ENCODE measurements around the gene CST6.

CST6 gene

DNA sequence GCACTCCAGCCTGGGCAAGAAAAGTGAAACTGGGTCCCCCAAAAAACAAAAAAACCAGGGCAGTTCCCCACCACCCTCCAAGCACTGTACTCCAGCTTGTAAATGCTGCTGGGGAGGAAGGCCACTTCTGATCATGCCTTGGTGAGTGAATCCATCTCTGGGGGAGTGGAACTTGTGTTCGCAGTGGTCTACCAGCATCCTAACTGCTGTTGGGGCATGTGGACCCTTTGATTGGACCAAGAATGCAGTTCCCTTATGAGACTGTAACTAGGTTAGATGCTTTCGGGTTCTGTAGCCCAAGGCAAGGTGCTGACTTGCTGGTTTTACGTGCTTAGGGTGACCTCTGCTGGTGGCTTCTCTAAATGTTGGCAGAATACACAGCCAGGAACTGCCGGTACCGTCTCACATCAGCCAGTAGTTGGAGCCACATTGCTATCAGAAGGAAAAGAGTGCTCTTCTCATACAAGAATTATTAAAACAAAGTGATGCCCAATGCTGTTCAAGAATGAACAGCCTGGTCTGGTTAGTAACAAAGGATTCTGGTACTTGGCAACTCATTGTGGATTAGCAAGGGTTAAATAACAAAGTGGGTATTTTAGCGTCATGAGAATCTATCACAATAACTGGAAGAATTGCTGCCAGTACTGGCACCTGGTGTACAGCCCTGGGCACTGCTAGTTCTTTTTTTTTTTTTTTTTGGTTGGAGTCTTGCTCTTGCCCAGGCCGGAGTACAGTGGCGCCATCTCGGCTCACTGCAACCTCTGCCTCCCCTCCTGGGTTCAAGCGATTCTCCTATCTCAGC lies 22.8 kb upstream of the CST6 start:
- Histone ChIP-seq H3K4me3 (ENCODE audit: extremely low read depth, insufficient read depth, low read length, poor library complexity, severe bottlenecking) (no peak overlapping the region), H3K9me3 (ENCODE audit: control insufficient read depth, low read length) (no peaks in the 10 kb centered on the region), H3K27ac (ENCODE audit: low read depth, low read length, severe bottlenecking) (peak overlapping the region; percentile 29), H3K36me3 (ENCODE audit: control insufficient read depth, insufficient read depth, low read length) (peaks cover 28% of the 10 kb centered on the region), H3K4me1 (ENCODE audit: control insufficient read depth, insufficient read depth, low read length, poor library complexity, severe bottlenecking) (no peaks in the 10 kb centered on the region)
- WGBS, 2 experiments (ENCODE audit: insufficient coverage in 2 of 2) = 13 to 41% methylated on average over 3 to 7 of the region's 10 CpGs

DNA sequence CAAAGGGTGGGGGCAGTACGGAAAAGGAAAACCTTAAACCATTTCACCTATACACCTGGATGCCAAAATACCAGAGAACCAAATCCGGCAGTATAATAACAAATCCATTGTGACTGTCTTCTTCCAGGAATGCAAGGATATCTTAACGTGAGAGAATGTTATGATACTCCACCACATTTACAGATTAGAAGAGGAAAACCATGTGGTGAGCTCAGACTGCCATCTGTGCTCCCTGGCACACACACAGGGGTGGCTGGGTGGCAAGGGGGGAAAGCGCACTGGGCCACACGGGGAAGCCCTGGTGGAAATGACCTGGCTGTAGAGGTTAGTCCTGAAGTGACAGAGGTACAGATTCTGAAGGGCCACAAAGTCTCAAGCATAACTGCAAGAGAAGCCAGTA lies 19.8 kb upstream of the CST6 start:
- H3K4me1 ChIP-seq (ENCODE audit: control insufficient read depth, insufficient read depth, low read length, poor library complexity, severe bottlenecking) = no peaks in the 10 kb centered on the region

DNA sequence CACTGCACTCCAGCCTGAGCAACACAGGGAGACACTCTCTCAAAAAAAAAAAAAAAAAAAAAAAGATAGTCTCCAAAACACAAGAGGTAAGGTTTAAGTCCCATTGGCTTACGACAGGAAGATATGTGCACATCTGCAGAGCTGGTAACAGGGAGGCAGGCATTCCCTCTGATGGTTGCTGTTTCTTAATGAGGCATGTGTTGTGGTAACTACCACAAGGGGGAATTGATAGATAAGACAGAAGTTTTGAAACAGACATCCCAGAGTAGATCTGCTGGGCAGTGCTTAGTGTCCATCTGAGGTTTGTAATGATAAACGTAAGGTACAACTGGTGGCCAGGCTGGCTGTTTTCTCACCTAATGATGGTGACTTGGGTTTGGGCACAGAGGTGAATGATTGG lies 14.5 kb upstream of the CST6 start:
- 94 to 100% methylated on average over 2 of the region's 2 CpGs for WGBS, 2 experiments (ENCODE audit: insufficient coverage in 2 of 2)
- Histone ChIP-seq H3K9me3 (ENCODE audit: control insufficient read depth, low read length) (no peaks in the 10 kb centered on the region), H3K36me3 (ENCODE audit: control insufficient read depth, insufficient read depth, low read length) (peaks cover 55% of the 10 kb centered on the region), H3K4me1 (ENCODE audit: control insufficient read depth, insufficient read depth, low read length, poor library complexity, severe bottlenecking) (peaks cover 6% of the 10 kb centered on the region), H3K27ac (ENCODE audit: low read depth, low read length, severe bottlenecking) (no peak overlapping the region), H3K4me3 (ENCODE audit: extremely low read depth, insufficient read depth, low read length, poor library complexity, severe bottlenecking) (no peak overlapping the region)

More for the DNA sequence above, 19.8 kb upstream of the CST6 start:
- Histone ChIP-seq H3K36me3 (ENCODE audit: control insufficient read depth, insufficient read depth, low read length) (peaks cover 44% of the 10 kb centered on the region), H3K9me3 (ENCODE audit: control insufficient read depth, low read length) (no peaks in the 10 kb centered on the region), H3K27ac (ENCODE audit: low read depth, low read length, severe bottlenecking) (no peak overlapping the region), H3K4me3 (ENCODE audit: extremely low read depth, insufficient read depth, low read length, poor library complexity, severe bottlenecking) (no peak overlapping the region)
- WGBS, 2 experiments (ENCODE audit: insufficient coverage in 2 of 2) = 100% methylated on average over 2 to 3 of the region's 5 CpGs

DNA sequence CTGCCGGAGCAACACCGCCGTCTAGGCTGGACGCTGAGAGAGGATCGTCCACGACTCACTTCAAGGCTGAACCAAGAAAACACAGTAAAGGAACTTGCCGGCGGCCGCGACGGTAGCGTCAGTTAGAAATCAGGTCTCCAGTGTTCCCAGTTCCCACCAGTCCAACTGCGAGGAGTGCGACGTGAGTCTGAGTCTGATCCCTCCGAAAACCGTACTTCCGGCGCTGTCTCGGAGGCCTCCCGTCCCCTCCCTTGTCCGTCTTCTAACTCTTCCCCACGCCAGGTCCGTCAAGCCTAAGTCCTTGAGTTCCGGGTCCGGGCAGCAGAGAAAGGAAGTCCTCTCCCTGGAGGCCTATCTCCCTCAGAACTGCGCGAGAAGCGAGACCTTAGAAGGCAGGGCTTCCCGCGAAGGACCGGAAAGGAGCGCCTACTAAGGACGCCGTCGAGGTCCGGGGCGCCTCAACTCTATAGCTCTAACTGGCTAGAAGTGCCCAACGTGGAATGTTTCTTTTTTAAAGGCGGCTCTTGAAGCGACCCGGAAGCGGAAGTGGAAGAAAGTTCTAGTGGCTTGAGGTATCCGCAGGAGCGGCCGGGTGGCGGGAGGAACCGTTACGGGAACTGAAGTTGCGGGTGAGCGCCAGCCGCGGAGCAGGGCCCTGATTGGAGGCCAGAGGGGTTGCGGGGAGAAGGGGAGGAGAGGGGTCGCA lies 9.7 kb upstream of the CST6 start, which contains the start of the genes BANF1 and EIF1AD:
Gene BANF1 (plus strand): TSS at position 562 of the 706 bp plus-strand sequence. CDS start 748 bp downstream, outside the sequence.
Gene EIF1AD (minus strand): TSS at position 216 of the 706 bp plus-strand sequence. CDS start 1,768 bp downstream, outside the sequence.
- H3K4me3 ChIP-seq (ENCODE audit: extremely low read depth, insufficient read depth, low read length, poor library complexity, severe bottlenecking) = peak within 1 kb of the TSS; percentile 93
- H3K36me3 ChIP-seq (ENCODE audit: control insufficient read depth, insufficient read depth, low read length) = peaks cover 61% of the 10 kb centered on the region
- 0% methylated on average over 48 to 49 of the region's 55 CpGs for WGBS, 2 experiments (ENCODE audit: insufficient coverage in 2 of 2)

DNA sequence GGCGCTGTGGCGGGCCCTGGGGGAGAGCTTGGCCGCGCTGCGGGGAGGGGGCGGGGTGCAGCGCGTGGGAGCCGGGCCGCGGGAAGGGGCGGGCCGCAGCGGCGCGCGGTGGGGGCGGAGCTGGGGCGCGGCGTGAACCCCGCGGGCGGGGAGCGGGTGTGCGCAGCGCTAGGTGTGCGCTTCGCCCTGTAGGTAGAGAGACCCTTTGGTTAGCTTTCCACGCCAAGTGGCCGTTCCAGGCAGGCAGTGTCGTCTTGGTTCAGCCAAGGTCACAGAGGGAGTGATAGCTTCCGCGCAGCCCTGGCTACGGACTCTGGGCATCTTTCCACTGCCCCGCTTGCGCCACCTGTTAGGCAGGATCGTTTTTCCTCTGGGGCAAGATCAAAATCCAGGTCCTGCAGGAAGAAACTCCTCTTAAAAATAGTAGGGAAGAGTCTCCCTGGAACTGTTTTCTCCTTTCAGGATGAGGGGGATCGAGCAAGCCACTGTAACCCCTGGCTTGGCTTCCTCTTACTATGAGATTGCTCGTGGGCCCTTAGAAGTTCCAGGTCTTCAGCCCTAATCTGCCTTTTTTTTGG lies 9.1 kb upstream of the CST6 start:
- H3K9me3 ChIP-seq (ENCODE audit: control insufficient read depth, low read length) = no peaks in the 10 kb centered on the region
- 1 to 2% methylated on average over 27 to 38 of the region's 40 CpGs for WGBS, 2 experiments (ENCODE audit: insufficient coverage in 2 of 2)
- H3K4me3 ChIP-seq (ENCODE audit: extremely low read depth, insufficient read depth, low read length, poor library complexity, severe bottlenecking) = peak overlapping the region; percentile 93

More for the DNA sequence above, 9.7 kb upstream of the CST6 start, which contains the start of the genes BANF1 and EIF1AD:
- no peaks in the 10 kb centered on the region for H3K9me3 ChIP-seq (ENCODE audit: control insufficient read depth, low read length)
- H3K27ac ChIP-seq (ENCODE audit: low read depth, low read length, severe bottlenecking) = peak within 1 kb of the TSS; percentile 98
- H3K4me1 ChIP-seq (ENCODE audit: control insufficient read depth, insufficient read depth, low read length, poor library complexity, severe bottlenecking) = peaks cover 16% of the 10 kb centered on the region

DNA sequence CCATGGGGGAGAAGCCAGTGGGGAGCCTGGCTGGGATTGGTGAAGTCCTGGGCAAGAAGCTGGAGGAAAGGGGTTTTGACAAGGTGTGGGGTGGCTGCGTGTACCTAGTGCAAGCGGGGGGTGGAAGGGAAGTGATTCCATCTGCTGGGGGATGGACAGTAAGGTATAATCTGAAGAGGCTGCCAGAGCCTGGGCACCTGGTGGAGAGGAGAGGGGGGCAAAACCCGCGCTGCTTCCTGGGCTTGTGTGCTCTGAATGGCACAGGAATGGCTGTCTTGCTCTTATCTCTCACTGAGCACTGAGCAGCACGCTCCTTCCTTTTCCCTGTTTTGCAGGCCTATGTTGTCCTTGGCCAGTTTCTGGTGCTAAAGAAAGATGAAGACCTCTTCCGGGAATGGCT lies 8.5 kb upstream of the CST6 start:
- Histone ChIP-seq H3K4me1 (ENCODE audit: control insufficient read depth, insufficient read depth, low read length, poor library complexity, severe bottlenecking) (peaks cover 17% of the 10 kb centered on the region), H3K27ac (ENCODE audit: low read depth, low read length, severe bottlenecking) (no peak overlapping the region), H3K36me3 (ENCODE audit: control insufficient read depth, insufficient read depth, low read length) (peaks cover 49% of the 10 kb centered on the region), H3K4me3 (ENCODE audit: extremely low read depth, insufficient read depth, low read length, poor library complexity, severe bottlenecking) (peak overlapping the region; percentile 93), H3K9me3 (ENCODE audit: control insufficient read depth, low read length) (no peaks in the 10 kb centered on the region)
- WGBS, 2 experiments (ENCODE audit: insufficient coverage in 2 of 2) = 93 to 98% methylated on average over 4 to 5 of the region's 6 CpGs

More for the DNA sequence above, 9.1 kb upstream of the CST6 start:
- H3K27ac ChIP-seq (ENCODE audit: low read depth, low read length, severe bottlenecking) = peak overlapping the region; percentile 98
- H3K36me3 ChIP-seq (ENCODE audit: control insufficient read depth, insufficient read depth, low read length) = peaks cover 54% of the 10 kb centered on the region
- H3K4me1 ChIP-seq (ENCODE audit: control insufficient read depth, insufficient read depth, low read length, poor library complexity, severe bottlenecking) = peaks cover 17% of the 10 kb centered on the region

DNA sequence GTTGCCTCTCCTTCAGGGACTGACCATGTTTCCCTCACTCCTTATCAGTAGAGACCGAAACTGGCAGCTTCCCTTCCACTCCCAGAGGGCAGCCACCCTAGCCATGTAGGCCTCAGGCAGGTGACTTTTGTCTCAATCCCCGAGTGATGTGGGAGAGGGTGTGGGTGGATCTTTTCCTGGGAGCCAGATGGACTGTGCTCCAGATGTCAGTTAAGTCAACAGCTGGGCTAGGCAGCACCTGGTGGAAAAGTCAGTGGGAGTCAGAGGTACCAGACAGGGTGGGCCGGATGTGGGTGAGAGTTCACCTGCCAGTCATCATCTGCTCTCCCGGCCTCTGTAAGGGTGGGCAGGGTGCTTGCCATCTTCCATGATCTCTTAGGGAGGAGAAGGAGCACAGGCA lies 7.6 kb upstream of the CST6 start:
- Histone ChIP-seq H3K27ac (ENCODE audit: low read depth, low read length, severe bottlenecking) (no peak overlapping the region), H3K4me3 (ENCODE audit: extremely low read depth, insufficient read depth, low read length, poor library complexity, severe bottlenecking) (no peak overlapping the region), H3K4me1 (ENCODE audit: control insufficient read depth, insufficient read depth, low read length, poor library complexity, severe bottlenecking) (peaks cover 19% of the 10 kb centered on the region), H3K36me3 (ENCODE audit: control insufficient read depth, insufficient read depth, low read length) (peaks cover 40% of the 10 kb centered on the region), H3K9me3 (ENCODE audit: control insufficient read depth, low read length) (no peaks in the 10 kb centered on the region)
- WGBS, 2 experiments (ENCODE audit: insufficient coverage in 2 of 2) = 97 to 100% methylated on average over 2 to 3 of the region's 4 CpGs

DNA sequence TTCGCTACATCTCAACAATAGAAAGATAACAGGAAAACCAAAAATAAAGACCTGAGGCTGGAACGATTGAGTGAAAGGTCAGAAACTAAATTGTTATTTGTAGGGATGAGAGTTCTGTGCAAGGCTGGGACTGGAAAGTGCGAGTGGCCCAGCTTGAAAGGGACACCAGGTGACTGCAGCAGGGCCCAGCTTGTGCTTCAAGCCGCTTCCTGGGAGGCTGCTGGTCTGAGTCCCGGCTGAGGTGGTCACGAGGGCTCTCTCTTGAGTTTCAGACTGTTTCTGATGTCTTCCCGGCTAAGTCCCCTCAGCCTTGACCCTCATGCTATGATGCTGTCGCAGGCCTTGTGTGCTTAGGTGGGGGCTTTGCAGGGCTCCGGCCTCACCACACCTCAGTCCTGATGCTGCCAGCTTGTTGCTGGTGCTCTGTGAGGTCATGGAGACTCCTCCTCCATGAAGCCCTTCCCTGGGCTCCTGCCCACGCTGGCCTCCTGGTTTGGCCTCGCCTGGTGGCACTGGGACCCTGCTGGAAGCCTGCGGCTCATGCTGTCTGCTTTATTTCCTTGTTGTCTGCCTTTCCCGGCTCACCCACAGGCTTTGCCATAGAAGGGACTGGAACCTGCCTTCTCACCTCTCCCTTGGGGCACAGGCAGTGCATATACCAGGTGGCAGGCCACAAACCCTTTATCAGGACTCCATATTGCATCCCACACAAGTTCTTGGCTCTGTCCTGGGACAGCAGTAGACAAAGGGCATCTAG lies 5.5 kb upstream of the CST6 start:
- Histone ChIP-seq H3K4me3 (ENCODE audit: extremely low read depth, insufficient read depth, low read length, poor library complexity, severe bottlenecking) (no peak overlapping the region), H3K4me1 (ENCODE audit: control insufficient read depth, insufficient read depth, low read length, poor library complexity, severe bottlenecking) (peaks cover 13% of the 10 kb centered on the region), H3K9me3 (ENCODE audit: control insufficient read depth, low read length) (no peaks in the 10 kb centered on the region), H3K27ac (ENCODE audit: low read depth, low read length, severe bottlenecking) (no peak overlapping the region), H3K36me3 (ENCODE audit: control insufficient read depth, insufficient read depth, low read length) (peaks cover 27% of the 10 kb centered on the region)
- 83 to 92% methylated on average over 10 to 12 of the region's 13 CpGs for WGBS, 2 experiments (ENCODE audit: insufficient coverage in 2 of 2)

DNA sequence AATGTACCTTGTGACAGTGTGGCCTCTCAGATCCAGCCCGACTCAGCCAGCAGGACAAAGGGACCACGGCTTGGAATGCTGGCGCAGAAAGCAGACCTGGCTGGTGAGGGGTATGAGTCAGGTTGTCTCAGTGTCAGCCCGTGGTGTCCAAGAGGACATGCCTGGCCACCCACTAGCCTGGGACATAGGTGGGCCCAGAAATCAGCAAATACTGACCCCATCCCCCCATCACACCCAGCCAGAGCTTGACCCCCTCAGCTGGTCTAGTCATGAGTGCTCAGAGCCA lies 5.0 kb upstream of the CST6 start:
- H3K9me3 ChIP-seq (ENCODE audit: control insufficient read depth, low read length) = no peaks in the 10 kb centered on the region
- H3K27ac ChIP-seq (ENCODE audit: low read depth, low read length, severe bottlenecking) = no peak overlapping the region
- WGBS, 2 experiments (ENCODE audit: insufficient coverage in 2 of 2) = 79 to 80% methylated on average over 4 of the region's 4 CpGs
- peaks cover 13% of the 10 kb centered on the region for H3K4me1 ChIP-seq (ENCODE audit: control insufficient read depth, insufficient read depth, low read length, poor library complexity, severe bottlenecking)
- no peak overlapping the region for H3K4me3 ChIP-seq (ENCODE audit: extremely low read depth, insufficient read depth, low read length, poor library complexity, severe bottlenecking)
- H3K36me3 ChIP-seq (ENCODE audit: control insufficient read depth, insufficient read depth, low read length) = peaks cover 27% of the 10 kb centered on the region

DNA sequence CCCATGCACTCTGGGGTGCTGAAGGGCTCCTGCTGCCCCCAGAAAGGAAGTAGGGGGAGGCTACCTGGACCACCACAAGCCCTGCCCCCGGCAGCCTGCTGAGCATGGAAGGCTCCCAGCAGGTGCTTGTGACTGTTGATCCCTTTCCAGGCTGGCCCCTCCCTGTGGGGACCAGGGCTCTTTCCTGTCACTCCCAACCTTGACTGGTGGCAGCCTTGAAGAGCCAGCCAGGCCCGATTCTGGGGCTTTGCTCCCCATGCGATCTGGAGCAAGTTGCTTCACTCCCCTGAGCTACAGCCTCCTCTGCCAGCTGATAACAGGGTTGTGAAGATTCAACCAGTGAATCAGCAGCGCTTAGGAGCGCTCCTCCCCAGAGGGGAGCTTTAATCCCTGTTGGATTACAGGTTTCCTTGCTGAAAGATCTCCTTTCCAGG lies 4.6 kb upstream of the CST6 start:
- peaks cover 13% of the 10 kb centered on the region for H3K4me1 ChIP-seq (ENCODE audit: control insufficient read depth, insufficient read depth, low read length, poor library complexity, severe bottlenecking)
- H3K36me3 ChIP-seq (ENCODE audit: control insufficient read depth, insufficient read depth, low read length) = peaks cover 27% of the 10 kb centered on the region
- H3K4me3 ChIP-seq (ENCODE audit: extremely low read depth, insufficient read depth, low read length, poor library complexity, severe bottlenecking) = no peak overlapping the region
- no peaks in the 10 kb centered on the region for H3K9me3 ChIP-seq (ENCODE audit: control insufficient read depth, low read length)
- 55 to 65% methylated on average over 4 to 5 of the region's 5 CpGs for WGBS, 2 experiments (ENCODE audit: insufficient coverage in 2 of 2)
- no peak overlapping the region for H3K27ac ChIP-seq (ENCODE audit: low read depth, low read length, severe bottlenecking)
